ENCODE results near the gene LMO1.

Gene LMO1

GRCh38 chr11:8192896-8193209, 70.8 kb downstream of the LMO1 start:
- H3K4me1 ChIP-seq (ENCODE audit: control insufficient read depth in 2 of 2, insufficient read depth in 2 of 2, low read length in 2 of 2), result no peaks in the 10 kb centered on the region
- no peaks in the 10 kb centered on the region for H3K36me3 ChIP-seq (ENCODE audit: control insufficient read depth in 2 of 2, insufficient read depth in 2 of 2, low read length in 2 of 2)
- H3K9ac ChIP-seq (ENCODE audit: low read depth in 1 of 2, low read length in 2 of 2), result no peak overlapping the region
- H3K9me3 ChIP-seq (ENCODE audit: control insufficient read depth in 2 of 2, low read length in 2 of 2), result no peaks in the 10 kb centered on the region
- H3K27me3 ChIP-seq (ENCODE audit: control insufficient read depth in 2 of 2, insufficient read depth in 2 of 2, low read length in 2 of 2), result peaks cover 0 to 5% of the 10 kb centered on the region in 2 donors
- H3K27ac ChIP-seq (ENCODE audit: low read depth in 2 of 2, low read length in 2 of 2), result no peak overlapping the region
- H3K4me3 ChIP-seq (ENCODE audit: low read length in 2 of 2), result no peak overlapping the region

GRCh38 chr11:8192016-8192895, 71.4 kb downstream of the LMO1 start:
- Histone ChIP-seq H3K27me3 (ENCODE audit: control insufficient read depth in 2 of 2, insufficient read depth in 2 of 2, low read length in 2 of 2) (peaks cover 0 to 5% of the 10 kb centered on the region in 2 donors), H3K4me1 (ENCODE audit: control insufficient read depth in 2 of 2, insufficient read depth in 2 of 2, low read length in 2 of 2) (no peaks in the 10 kb centered on the region), H3K4me3 (ENCODE audit: low read length in 2 of 2) (no peak overlapping the region), H3K9me3 (ENCODE audit: control insufficient read depth in 2 of 2, low read length in 2 of 2) (no peaks in the 10 kb centered on the region), H3K9ac (ENCODE audit: low read depth in 1 of 2, low read length in 2 of 2) (no peak overlapping the region), H3K36me3 (ENCODE audit: control insufficient read depth in 2 of 2, insufficient read depth in 2 of 2, low read length in 2 of 2) (no peaks in the 10 kb centered on the region), H3K27ac (ENCODE audit: low read depth in 2 of 2, low read length in 2 of 2) (no peak overlapping the region)

- H3K4me1 ChIP-seq (ENCODE audit: control insufficient read depth in 2 of 2, insufficient read depth in 2 of 2, low read length in 2 of 2), result no peaks in the 10 kb centered on the region
- no peak overlapping the region for H3K4me3 ChIP-seq (ENCODE audit: low read length in 2 of 2)
- no peak overlapping the region for H3K27ac ChIP-seq (ENCODE audit: low read depth in 2 of 2, low read length in 2 of 2)
- no peak overlapping the region for H3K9ac ChIP-seq (ENCODE audit: low read depth in 1 of 2, low read length in 2 of 2)
- H3K36me3 ChIP-seq (ENCODE audit: control insufficient read depth in 2 of 2, insufficient read depth in 2 of 2, low read length in 2 of 2), result no peaks in the 10 kb centered on the region
- no peaks in the 10 kb centered on the region for H3K9me3 ChIP-seq (ENCODE audit: control insufficient read depth in 2 of 2, low read length in 2 of 2)
- H3K27me3 ChIP-seq (ENCODE audit: control insufficient read depth in 2 of 2, insufficient read depth in 2 of 2, low read length in 2 of 2), result peaks cover 0 to 2% of the 10 kb centered on the region in 2 donors
Observed at GRCh38 chr11:8190431-8190830, 73.2 kb downstream of the LMO1 start.

GRCh38 chr11:8186429-8186828, 77.2 kb downstream of the LMO1 start:
- no peak overlapping the region for H3K4me3 ChIP-seq (ENCODE audit: low read length in 2 of 2)

GRCh38 chr11:8183111-8183510, 80.6 kb downstream of the LMO1 start:
- no peak overlapping the region for H3K4me3 ChIP-seq (ENCODE audit: low read length in 2 of 2)
- H3K36me3 ChIP-seq (ENCODE audit: control insufficient read depth in 2 of 2, insufficient read depth in 2 of 2, low read length in 2 of 2), result no peaks in the 10 kb centered on the region
- no peak overlapping the region for H3K27ac ChIP-seq (ENCODE audit: low read depth in 2 of 2, low read length in 2 of 2)
- no peaks in the 10 kb centered on the region for H3K27me3 ChIP-seq (ENCODE audit: control insufficient read depth in 2 of 2, insufficient read depth in 2 of 2, low read length in 2 of 2)
- no peaks in the 10 kb centered on the region for H3K4me1 ChIP-seq (ENCODE audit: control insufficient read depth in 2 of 2, insufficient read depth in 2 of 2, low read length in 2 of 2)
- no peak overlapping the region for H3K9ac ChIP-seq (ENCODE audit: low read depth in 1 of 2, low read length in 2 of 2)
- no peaks in the 10 kb centered on the region for H3K9me3 ChIP-seq (ENCODE audit: control insufficient read depth in 2 of 2, low read length in 2 of 2)

More at GRCh38 chr11:8186429-8186828, 77.2 kb downstream of the LMO1 start:
- no peaks in the 10 kb centered on the region for H3K9me3 ChIP-seq (ENCODE audit: control insufficient read depth in 2 of 2, low read length in 2 of 2)
- no peak overlapping the region for H3K9ac ChIP-seq (ENCODE audit: low read depth in 1 of 2, low read length in 2 of 2)
- H3K27me3 ChIP-seq (ENCODE audit: control insufficient read depth in 2 of 2, insufficient read depth in 2 of 2, low read length in 2 of 2), result no peaks in the 10 kb centered on the region
- no peaks in the 10 kb centered on the region for H3K4me1 ChIP-seq (ENCODE audit: control insufficient read depth in 2 of 2, insufficient read depth in 2 of 2, low read length in 2 of 2)
- no peak overlapping the region for H3K27ac ChIP-seq (ENCODE audit: low read depth in 2 of 2, low read length in 2 of 2)
- H3K36me3 ChIP-seq (ENCODE audit: control insufficient read depth in 2 of 2, insufficient read depth in 2 of 2, low read length in 2 of 2), result no peaks in the 10 kb centered on the region

- no peaks in the 10 kb centered on the region for H3K4me1 ChIP-seq (ENCODE audit: control insufficient read depth in 2 of 2, insufficient read depth in 2 of 2, low read length in 2 of 2)
- H3K9me3 ChIP-seq (ENCODE audit: control insufficient read depth in 2 of 2, low read length in 2 of 2), result no peaks in the 10 kb centered on the region
- H3K27me3 ChIP-seq (ENCODE audit: control insufficient read depth in 2 of 2, insufficient read depth in 2 of 2, low read length in 2 of 2), result no peaks in the 10 kb centered on the region
- no peak overlapping the region for H3K27ac ChIP-seq (ENCODE audit: low read depth in 2 of 2, low read length in 2 of 2)
- H3K36me3 ChIP-seq (ENCODE audit: control insufficient read depth in 2 of 2, insufficient read depth in 2 of 2, low read length in 2 of 2), result no peaks in the 10 kb centered on the region
- no peak overlapping the region for H3K9ac ChIP-seq (ENCODE audit: low read depth in 1 of 2, low read length in 2 of 2)
- H3K4me3 ChIP-seq (ENCODE audit: low read length in 2 of 2), result no peak overlapping the region
Observed at GRCh38 chr11:8180469-8180868, 83.2 kb downstream of the LMO1 start.

- Histone ChIP-seq H3K9ac (ENCODE audit: low read depth in 1 of 2, low read length in 2 of 2) (no peak overlapping the region), H3K9me3 (ENCODE audit: control insufficient read depth in 2 of 2, low read length in 2 of 2) (no peaks in the 10 kb centered on the region), H3K27ac (ENCODE audit: low read depth in 2 of 2, low read length in 2 of 2) (no peak overlapping the region), H3K36me3 (ENCODE audit: control insufficient read depth in 2 of 2, insufficient read depth in 2 of 2, low read length in 2 of 2) (no peaks in the 10 kb centered on the region), H3K27me3 (ENCODE audit: control insufficient read depth in 2 of 2, insufficient read depth in 2 of 2, low read length in 2 of 2) (no peaks in the 10 kb centered on the region), H3K4me1 (ENCODE audit: control insufficient read depth in 2 of 2, insufficient read depth in 2 of 2, low read length in 2 of 2) (no peaks in the 10 kb centered on the region), H3K4me3 (ENCODE audit: low read length in 2 of 2) (no peak overlapping the region)
Observed at GRCh38 chr11:8178297-8178696, 85.4 kb downstream of the LMO1 start.

- no peaks in the 10 kb centered on the region for H3K9me3 ChIP-seq (ENCODE audit: control insufficient read depth in 2 of 2, low read length in 2 of 2)
- H3K36me3 ChIP-seq (ENCODE audit: control insufficient read depth in 2 of 2, insufficient read depth in 2 of 2, low read length in 2 of 2), result no peaks in the 10 kb centered on the region
- no peak overlapping the region for H3K27ac ChIP-seq (ENCODE audit: low read depth in 2 of 2, low read length in 2 of 2)
- no peaks in the 10 kb centered on the region for H3K27me3 ChIP-seq (ENCODE audit: control insufficient read depth in 2 of 2, insufficient read depth in 2 of 2, low read length in 2 of 2)
- H3K9ac ChIP-seq (ENCODE audit: low read depth in 1 of 2, low read length in 2 of 2), result no peak overlapping the region
- no peaks in the 10 kb centered on the region for H3K4me1 ChIP-seq (ENCODE audit: control insufficient read depth in 2 of 2, insufficient read depth in 2 of 2, low read length in 2 of 2)
- no peak overlapping the region for H3K4me3 ChIP-seq (ENCODE audit: low read length in 2 of 2)
Observed at GRCh38 chr11:8177136-8177535, 86.5 kb downstream of the LMO1 start.

Measured in mucosa of rectum (tissue), 2 donors.